Measurements from ENCODE around the gene GRIN2C.
A peak's percentile ranks its signal among the peaks of the same experiment; 100 is the strongest.

The GRIN2C gene

DNA sequence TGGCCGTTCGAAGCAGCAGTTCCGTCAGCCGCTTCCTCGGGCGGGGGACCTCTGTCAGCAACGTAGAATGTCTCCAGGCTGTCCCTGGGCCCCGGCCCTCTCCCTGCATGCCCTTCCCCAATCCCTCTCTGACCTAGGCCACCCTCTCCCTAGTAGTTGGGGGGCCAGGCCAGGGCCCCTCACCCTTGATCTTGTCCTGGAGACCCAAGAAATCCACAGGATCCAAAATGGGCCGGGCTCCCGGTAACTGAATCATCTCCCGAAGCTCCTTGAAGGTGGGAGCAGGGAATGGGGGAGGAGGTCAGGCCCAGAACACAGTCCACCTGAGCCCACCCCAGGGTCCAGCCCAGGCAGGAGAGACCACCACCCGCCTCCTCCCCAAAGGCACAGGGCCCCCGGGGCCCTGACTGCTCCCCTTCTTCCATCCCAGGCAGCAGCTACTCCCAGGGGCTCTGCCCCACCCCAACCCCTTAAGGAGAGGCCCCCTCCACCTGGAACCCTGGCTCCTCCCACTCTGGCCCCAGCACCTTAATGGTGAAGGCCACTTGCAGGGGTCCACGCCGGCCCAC lies 4.7 kb upstream of the GRIN2C start:
- DNase-seq (ENCODE audit: low read depth), result no peak

DNA sequence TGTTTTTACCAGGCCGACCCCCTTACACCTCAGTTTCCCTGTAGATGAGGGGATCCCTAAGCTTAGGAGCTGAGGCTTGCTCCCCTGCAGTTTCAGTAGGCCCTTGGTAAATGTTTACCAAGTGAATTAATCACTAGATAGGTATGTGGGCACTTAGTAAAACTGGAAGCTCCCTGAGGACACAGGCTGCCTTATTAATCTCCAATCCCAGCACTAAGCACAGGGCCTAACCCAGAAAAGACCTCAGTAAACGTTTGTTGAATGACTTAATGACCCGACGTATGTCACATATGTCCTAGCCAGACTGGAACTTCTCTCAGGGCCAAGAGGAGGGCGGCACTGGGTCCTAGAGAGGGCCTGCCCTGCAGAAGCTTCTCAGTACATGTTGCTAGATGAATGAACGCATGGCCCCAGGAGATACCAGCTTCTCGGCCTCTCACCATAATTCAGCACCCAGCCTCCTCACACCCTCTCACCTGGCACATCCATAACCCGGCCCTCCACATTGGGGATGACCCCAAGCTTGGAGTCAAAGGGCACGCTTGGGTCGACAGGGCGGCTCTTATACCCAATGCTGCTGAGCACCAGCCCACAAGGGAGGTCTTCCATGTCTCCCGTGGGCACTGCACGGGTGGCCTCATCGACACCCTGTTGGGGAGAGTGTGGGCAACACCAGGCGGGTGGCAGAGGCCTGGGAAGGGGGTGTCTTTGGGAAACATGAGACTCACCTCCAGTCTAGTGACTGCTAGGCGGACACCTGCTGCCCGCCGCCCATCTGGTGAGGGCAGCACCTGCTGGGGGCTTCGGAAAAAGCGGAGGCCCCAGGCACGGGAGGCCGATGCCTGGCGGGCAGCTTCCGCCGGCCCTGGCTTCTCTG lies 4.0 kb upstream of the GRIN2C start:
- no peak for DNase-seq (ENCODE audit: low read depth)

DNA sequence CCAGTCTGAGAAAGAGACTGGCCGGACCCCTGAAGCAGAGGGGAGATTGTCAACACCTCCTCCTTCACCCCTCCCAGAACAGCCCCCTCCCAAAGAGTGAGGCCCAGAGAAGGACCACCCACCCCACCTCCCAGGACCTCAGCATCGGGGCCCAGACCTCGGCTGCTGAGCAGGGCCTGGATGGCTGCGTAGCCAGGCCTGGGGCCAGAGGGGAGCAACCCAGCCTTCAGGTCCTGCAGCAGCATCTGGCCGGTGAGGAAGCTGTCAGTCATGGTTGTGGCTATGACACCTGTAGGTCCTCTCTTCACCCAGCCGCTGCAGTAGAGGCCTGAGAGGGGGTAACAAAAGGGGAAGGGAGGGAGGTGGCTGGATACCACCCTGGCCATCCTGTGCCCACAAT lies 3.2 kb upstream of the GRIN2C start:
- no peak for DNase-seq (ENCODE audit: low read depth)

DNA sequence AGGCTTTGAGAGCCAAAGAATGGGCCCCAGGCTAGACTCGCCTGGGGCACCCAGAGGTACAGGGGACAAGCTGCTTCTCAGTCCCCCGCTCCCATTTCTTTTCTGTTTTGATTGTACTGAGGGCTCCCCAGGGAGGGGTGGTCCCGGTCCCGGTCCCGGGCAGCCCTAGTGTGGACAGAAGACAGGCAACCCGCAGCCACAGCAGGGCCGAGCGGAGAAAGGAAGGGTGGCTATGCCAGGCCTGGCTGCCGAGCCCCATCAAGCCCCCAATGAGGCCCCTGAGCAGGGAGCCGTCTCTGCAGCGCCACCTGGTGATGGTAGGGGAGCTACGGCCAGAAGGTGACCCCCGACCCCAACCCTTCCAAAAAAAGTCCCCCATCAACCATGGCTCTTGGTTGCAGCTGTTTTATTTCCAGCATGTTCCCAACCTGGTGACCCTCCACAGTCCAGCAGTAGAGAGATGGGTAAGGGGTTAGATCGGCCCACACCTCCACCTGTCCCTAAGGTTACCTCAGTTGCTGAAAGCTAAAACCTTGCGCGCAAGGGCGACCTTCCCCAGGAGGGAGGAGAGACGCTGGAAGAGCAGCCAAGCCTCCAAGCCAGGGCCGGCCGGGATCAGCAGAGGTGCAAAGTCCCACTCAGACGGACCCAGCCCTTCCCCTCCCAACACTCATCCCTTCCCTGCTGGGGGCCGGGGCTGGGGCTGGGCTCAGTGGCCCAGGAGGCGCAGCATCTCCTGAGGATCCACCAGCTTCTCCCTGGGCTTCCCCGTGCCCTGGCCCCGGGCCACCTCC lies 2.6 kb upstream of the GRIN2C start:
- DNase-seq (ENCODE audit: low read depth), result no peak

DNA sequence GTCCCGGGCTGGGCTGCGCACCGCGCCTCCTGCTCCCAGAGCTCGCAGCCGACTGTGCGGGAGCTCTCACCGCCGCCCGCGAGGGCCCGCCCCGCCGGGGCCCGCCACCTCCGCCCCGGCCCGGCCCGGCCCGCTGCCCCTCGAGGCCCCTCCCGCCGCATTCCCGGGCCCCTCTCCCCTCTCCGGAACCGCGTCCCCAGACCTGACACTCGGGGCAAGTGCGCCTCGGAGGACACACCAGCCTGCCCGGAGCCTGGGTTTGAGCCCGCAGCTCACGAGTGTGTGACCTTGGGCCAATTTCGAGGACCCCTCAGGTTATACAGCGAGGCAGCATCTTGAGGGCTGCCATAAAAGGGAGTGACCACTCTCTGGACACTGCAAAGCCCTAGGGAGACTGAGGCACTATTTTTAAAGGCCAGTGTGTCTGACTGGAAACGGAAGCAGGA lies 2.0 kb upstream of the GRIN2C start:
- no peak for DNase-seq (ENCODE audit: low read depth)

DNA sequence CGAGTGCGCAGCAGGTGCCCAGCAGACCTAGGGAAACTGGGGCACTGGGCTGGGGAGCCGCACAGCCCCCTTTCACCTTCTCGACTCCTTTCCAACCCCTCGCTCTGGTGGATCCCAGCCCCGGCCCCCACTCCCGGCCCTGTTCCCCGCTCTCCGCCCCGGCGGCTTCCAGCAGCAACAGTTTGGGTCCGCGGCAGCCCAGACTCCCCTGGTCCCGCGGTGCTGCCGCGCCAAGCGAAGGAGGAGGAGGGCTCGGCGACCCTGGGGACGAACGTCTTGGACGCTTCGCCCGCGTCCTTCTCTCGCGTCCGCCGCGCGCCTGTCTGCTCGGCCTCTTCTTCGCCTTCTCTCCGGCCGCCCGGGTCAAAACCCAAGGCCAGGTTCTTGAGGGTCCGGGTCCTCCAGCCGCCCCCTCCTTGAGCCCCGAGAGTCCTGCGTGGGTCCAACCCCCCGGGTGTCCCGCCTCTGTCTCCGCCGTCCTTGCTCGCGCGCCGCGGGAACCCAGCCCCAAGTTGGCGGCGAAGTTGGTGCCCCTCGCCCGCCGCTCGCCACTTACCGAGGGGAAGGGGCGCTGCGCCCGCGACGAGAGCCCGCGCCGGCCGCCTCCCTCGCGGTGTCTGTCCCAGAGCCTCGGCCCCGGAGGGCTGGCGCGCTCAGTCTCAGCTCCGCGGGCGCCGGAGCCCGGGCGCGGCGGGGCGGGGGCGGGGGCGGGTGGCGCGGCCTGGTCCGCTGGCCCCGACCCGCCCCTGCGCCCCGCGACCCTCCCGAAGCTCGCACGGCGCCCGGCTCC lies 1.4 kb upstream of the GRIN2C start:
- DNase-seq (ENCODE audit: low read depth), result no peak

DNA sequence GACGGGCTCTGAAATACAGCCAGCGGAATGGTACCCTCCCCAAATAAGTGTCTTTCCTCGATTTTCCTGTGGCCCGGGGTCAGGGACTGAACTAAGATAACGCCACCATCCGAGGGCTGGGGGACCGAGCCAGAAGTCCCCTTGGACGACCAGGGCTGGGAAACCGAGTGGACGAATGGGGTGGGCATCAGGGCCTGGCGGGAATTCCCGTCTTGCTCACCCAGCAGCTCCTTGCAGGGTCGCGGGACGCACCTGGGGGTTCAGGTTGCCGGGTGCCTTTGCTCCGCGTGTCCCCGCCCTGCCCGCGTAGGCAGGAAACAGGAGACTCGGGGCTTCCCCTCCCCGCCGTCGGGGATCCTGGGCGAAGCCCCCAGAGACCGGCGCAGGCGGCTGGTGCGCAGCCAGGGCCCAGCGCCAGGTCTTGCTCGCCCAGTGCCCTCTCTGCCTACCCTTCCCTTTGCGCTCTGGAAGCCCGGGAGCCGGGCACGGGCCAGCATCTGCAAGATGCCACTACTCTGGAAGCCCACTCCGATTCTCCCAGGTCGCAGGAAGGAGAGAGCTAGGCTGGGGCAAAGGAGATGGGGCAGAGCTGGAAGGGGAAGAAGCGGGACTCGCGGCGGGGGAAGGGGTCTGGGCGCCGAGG lies 665 bp upstream of the GRIN2C start:
- no peak for DNase-seq (ENCODE audit: low read depth)

DNA sequence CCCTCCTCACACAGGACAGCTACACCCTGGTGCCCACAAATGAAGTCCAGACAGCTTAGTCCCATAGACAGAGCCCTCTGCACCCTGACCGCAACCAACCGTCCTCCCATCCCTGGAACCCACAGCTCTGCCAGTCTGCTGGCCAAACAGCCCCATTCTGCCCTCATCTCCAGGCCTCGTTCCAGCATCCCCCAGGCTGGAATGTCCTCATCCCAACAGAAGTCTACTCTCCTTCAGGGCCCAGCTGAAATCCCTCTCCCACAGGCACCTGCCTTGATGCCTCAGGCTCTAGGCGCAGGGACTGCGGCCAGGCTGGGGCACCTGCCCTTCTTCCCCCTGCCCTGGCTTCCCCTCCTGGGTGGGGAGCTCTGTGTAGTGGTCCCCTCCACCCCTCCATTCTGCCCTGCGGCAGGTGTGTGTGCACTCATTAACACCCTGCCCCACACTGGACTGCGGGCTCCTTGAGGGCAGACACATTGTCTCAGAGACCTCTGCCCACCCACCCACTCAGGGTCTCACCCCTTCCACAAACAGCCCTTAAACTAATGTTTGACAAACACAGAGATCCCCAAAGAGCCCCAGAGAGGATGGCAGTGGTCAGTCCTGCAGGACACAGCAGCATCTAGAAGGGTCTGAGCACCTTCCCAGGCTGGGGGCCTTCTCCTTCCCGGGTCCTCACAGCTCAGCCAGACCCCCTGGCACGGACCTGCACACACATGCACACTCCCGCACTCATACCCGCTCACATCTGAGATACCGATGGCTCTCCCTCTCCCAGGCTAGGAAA lies 820 bp downstream of the GRIN2C start:
- no peak for DNase-seq (ENCODE audit: low read depth)

DNA sequence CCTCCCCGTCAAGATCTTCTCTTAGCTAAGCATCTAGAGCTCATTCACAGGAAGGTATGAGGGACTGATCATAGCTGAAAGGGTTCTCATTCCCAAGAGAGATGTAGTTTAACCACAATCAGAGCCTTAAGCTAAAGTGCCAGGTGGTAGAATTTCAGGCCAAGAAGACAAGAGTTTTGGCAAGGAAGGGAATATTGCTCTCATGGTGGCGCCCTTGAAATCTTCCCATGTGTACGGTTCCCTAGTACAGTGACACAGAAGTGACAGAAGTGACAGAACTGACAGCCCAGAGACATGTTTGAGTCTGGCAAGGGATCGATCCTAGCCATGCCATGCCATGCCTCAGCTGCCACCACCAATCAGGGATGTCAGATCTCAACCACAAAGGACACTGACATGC lies 2.5 kb downstream of the GRIN2C start:
- DNase-seq (ENCODE audit: low read depth), result no peak

DNA sequence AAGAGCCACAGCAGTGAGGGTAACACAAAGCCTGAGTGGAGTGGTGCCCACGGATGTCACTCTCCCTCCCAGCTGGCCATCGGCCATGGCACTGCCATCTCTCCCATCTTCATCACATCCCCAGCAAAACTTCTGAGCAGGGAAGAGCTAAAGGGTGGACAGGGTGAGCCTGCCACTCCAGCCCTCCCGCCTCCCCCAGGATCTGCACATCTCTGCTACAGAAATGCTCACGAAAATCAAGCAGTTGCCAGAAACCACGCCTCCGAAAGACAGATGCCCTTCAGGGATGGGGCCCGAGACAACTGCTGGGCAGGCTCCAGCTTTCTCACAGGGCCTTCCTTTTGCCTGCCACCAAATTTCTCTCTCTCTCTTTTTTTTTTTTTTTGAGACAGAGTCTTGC lies 3.6 kb downstream of the GRIN2C start:
- DNase-seq (ENCODE audit: low read depth), result no peak

DNA sequence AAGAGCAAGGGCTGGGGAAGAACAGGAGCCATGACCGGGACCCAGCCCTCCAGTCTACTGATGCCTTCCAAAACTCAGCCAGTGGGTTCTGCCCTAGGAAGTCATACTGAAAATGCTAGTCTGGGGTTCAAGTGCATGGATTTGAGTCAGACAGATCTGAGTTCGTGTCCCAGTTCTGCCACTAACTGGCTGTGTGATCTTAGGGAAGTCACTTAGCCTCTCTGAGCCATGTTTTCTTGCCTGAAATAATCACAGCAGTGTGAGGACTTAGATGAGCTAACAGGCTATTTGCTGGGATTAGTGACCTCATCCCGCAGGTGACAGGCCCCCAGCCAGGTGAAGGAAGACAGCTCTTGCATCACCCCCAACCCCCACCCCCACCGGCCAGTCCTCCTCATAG lies 4.4 kb downstream of the GRIN2C start:
- DNase-seq (ENCODE audit: low read depth), result no peak

DNA sequence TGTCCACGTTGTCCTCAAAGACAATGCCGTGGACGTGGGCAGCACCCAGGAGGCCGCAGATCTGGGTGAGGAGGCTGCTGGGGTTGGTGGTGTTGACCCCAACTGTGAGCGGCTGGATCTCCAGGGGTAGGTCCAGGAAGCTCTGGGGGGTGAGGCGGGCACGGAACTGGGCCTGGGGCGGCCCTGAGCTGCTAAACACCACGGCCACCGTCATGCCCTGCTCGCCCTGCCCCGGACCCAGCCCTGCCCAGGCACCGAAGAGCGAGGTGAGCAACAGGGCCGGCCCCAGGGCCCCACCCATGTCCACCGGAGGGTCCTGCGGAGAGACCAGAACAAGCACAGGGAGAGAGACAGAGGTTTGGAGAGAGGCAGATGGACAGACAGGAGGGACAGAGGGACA lies 4.9 kb downstream of the GRIN2C start:
- no peak for DNase-seq (ENCODE audit: low read depth)

DNA sequence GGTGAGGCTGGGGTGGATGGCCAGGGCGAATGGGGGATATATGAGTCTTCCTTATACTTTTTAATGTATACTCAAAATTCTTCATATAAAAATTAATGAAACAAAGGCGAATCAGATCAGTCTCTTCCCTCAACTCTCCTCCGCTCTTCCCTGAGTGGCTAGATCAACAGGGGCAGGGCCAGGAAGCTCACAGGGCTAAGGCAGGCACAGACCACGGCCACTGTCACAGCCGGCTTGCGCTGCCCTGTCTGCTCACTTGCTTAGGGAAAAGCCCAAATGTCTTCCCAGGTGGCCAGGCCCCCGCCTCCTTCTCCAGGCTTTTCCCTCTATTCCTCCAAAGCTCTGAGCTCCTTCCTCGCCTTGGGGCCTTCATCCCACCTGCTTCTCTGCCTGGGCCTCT lies 6.0 kb downstream of the GRIN2C start:
- DNase-seq (ENCODE audit: low read depth), result no peak

DNA sequence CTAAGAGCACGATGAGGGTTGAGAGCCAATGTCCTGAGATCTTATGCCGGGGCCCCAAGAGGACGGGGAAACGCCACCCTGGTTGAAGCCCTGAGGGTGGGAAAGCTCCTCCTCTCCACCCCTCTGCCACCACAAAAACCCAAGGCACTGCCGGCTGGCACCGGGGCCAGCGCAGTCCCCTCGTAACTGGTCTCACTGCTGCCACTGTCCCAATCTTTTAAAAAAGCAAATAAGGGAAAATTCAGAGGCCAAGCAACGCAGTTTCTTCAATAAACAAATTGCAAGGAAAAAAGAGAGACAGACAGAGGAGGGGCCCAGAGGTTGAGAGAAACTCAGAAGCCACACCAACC lies 6.7 kb downstream of the GRIN2C start:
- DNase-seq (ENCODE audit: low read depth), result no peak

DNA sequence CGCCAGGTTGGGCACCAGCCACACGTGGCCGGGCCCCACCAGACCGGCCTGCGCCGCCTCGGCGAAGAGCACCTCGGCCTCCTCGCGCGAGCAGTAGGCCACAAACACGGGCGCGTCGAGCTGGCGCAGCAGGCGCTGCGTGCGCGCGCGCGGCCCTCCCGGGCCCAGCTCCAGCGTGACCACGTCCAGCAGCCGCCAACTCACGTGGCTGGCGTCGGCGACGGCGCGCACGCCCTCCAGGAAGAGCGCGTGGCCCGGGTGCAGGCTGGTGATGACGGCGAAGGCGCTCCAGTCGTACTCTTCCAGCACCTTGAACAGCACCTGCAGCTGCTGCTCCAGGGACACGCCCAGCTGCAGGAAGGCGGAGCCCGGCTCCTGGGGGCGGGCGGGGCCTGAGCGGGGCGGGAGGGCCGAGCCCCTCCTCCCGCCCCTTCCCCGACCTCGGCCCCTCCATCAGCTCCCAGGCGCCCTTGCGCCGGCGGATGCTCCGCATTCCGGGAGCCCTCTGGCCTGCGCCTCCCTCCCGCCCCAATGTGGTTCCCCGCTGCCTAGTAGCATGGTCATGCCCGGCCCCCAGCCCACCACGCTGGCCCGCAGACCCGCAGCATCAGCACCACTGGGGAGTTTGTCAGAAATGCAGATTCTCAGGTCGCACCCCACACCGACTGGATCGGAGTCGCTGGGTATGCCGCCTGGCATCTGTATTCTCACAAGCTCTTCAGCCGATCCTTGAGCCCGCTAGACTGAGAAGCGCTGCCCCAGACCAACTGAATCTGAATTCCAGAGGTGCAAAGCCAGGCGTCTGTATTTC lies 7.2 kb downstream of the GRIN2C start:
- DNase-seq (ENCODE audit: low read depth), result peak; percentile 41

DNA sequence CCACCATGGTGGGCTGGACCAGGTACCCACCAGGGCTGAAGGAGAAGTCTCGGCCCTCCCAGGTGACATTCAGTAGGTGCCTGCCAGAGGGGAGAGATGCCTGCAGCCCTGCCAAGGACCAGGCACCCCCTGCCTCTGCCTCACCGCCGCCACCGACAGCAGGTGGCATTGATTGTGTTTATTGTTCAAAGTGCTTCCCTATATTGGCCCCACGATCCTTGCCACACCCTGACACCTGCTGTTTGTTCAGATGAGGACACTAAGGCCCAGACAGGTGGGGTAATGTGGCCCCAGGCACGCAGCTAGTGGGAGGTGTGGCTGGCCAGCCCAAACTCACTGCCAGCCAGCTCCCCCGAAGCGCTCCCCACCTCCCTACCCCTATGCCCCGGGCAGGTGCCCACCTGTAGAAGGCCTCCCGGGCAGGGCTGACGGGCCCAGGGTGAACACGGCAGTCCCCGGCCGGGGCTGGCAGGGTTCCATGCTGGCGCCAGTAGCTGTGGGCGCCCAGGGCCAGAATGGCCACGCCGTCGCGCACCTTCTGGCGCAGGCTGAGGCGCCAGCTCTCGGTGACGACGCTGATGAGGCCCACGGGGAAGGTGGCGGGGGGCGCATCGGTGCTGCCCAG lies 8.0 kb downstream of the GRIN2C start:
- DNase-seq (ENCODE audit: low read depth), result no peak

DNA sequence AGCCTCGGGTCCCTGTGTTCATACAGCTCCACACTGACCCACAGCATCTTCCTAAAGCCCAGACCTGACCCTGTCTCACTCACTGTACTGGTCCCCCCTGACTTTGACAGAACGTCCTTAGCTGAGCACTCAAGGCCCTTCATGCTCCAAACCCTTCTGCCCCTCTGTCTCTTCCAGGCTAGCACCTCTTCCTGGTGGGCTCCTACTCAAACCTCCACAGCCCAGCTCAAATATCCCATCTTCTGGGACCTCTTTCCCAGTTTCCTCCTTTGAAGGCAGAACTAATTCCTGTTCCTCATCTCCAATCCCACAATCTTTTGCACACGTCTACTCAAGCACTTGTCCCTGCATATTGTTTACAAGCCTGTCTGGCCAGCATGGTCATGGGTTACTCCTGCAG lies 8.8 kb downstream of the GRIN2C start:
- no peak for DNase-seq (ENCODE audit: low read depth)

DNA sequence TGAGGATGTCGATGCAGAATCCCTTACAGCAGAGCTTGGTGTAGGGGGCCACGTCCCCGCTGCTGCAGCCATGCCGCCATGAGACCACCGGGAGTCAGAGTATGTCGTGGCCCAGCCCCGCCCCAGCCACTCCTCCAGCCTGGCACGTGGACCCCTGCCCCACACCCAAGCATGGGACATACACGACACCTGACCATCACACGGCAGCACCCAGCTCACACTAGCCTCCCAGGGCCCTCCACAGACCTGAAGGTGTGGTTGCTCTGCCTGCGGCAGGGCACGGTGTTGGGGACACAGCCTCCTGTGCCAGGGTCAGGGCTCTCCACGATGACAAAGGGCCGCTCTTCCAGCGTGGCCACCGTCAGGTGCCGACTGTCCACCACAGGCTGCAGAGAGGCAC lies 9.4 kb downstream of the GRIN2C start:
- DNase-seq (ENCODE audit: low read depth), result no peak

DNA sequence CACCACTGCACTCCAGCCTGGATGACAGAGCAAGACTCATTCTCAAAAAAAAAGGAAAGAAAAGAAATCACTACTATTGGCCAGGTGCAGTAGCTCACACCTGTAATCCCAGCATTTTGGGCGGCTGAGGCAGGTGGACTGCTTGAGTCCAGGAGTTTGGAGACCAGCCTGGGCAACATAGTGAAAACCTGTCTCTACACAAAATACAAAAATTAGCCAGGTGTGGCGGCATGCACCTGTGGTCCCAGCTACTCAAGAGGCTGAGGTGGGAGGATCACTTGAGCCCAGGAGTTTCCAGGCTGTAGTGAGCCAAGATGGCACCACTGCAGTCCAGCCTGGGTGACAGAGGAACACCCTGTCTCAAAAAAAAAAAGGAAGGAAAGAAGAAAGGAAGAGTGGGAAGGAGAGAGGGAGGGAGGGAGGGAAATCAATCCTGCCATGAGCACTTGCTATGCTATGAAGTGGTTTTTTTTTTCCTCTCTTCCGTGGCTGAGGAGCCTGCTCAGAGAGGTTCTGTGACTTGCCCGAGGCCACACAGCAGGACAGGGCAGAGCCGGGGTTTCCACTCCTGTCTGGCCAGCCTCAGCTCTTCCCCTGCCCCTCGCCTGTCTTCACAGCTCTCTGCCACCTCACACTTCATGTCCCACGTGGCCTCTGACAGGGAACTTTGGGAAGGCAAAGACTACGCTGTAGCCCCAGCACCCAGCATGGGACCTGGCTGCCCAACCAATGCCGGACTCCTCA lies 10.9 kb downstream of the GRIN2C start:
- no peak for DNase-seq (ENCODE audit: low read depth)

Measured in T-helper 22 cell (primary cell).